AG20443 (cell line): ENCODE results near the gene DDX27.
A peak's percentile ranks its signal among the peaks of the same experiment; 100 is the strongest.
"Not testable (repeated sequence)": the region's sequence is repeated elsewhere in the genome, so short reads cannot be mapped to it uniquely, and the experiment has no call there.

Source experiments
- DNase-seq: peaks from one replicate; pipeline ENCODE4 v3.0.0; 2012; ENCODE audit warnings: low spot score, mixed read lengths

The DDX27 gene, protein sequence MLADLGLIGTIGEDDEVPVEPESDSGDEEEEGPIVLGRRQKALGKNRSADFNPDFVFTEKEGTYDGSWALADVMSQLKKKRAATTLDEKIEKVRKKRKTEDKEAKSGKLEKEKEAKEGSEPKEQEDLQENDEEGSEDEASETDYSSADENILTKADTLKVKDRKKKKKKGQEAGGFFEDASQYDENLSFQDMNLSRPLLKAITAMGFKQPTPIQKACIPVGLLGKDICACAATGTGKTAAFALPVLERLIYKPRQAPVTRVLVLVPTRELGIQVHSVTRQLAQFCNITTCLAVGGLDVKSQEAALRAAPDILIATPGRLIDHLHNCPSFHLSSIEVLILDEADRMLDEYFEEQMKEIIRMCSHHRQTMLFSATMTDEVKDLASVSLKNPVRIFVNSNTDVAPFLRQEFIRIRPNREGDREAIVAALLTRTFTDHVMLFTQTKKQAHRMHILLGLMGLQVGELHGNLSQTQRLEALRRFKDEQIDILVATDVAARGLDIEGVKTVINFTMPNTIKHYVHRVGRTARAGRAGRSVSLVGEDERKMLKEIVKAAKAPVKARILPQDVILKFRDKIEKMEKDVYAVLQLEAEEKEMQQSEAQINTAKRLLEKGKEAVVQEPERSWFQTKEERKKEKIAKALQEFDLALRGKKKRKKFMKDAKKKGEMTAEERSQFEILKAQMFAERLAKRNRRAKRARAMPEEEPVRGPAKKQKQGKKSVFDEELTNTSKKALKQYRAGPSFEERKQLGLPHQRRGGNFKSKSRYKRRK

DNA sequence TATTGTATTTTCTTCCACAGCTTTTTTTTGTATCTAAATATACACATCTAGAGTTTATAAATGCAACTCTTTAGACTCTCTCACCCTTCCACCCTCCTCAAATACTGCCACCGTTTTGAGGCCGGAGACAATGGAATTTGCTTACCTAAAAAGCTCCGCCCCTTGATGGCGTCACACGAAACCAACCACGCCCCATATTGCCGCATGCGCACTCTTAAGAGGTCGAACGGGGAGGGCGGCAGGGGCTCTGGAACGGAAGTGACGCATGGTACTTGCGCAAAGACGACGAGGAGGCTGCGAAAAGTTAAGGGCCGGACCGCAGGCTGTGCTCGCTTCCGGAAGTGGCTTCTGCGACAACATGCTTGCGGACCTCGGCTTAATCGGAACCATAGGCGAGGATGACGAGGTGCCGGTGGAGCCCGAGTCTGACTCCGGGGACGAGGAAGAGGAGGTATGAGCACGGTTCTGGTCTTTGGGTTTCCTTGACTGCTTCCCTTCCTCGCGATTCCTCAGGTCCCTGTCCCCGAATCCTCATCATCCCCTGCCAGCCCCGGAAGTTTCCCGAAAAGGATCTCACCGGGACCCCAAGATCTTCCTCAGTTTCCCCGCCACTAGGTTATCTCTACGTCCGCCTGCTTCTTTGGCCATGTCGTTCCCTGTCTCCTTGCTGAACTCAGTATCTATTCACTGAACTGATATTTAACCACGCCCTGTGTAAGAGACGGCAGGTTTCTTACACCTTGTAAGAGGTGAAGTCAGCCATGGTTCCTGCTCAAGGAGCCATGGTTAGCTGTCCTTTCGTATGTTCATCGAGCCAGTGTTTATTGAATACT is at the start of gene DDX27:
Gene DDX27 (plus strand): TSS at position 326 of the 833 bp plus-strand sequence. CDS start 33 bp downstream, at position 359.
- peak; percentile 98 for DNase-seq

DNA sequence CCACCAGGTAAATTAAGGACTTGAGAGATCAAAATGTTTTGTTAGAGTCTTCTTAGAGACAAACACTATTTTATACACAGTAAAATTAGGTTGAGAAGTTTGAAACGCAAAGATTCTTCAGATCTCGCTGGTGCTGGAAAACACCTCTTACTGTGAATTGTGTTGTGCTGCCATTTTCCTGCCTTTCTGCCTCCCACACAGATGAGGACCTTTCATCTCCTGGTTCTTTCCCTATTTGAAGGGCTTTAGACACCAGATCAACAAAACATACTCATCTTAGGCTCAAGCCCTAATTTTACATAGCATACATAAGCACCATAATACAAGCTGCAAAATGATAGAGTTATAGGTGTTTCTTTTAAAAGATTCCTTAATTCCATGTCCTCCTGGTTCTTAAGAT is 49.7 kb upstream of the DDX27 start:
- no peak for DNase-seq

DNA sequence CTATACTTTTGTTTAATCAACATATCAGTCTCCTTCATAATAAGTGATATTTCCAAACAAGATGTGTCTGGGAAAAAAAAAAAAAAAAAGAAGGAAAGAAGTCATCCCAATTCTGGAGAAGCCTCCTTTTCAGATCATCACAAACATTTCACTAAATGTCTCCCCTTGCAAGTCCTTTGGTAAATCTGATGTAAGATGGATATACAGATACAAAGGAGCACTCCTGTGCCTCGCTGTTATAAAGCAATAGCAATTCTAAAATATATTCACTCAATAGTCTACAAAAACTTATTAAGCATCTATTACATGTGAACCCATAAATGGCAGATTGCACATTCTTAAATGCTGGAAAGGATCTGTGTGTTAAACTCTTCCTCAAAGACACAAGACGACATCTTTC is 48.5 kb upstream of the DDX27 start:
- no peak for DNase-seq

DNA sequence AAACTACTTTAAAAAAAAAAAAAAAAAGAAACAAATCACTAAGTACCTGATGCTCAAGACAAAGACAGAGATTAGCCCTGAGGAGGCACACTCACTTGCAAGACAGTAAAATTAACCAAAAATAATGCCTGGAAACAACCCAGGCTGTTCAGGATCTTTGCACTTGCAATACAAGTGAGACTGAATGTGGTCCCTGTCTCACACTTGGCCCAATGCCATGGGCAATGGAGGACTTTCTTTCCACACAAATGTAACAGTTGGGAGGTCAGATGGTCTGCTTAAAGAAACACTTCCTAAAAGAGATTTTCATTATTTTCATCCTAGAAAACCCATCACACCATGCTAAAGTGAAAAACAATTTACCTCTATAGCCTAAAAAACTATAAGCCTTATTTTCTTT is 47.3 kb upstream of the DDX27 start:
- no peak for DNase-seq

DNA sequence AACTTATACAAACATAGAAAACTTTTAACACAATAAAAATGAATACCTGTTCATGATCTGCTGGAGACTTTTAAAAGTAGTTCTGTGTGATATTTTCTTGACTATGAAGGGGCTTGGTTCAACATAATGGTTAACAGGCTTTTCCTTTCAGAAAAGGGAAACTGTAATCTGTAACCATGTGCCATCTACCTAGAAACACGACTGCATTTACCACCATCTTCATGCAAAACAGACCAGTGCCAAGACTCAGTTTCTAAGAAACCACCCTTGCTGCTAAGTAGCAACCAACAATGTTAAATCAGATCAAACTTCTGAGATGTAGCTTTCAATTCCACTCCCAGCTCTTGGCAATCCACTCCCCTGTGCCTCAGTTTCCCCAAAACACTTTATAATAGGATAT is 46.8 kb upstream of the DDX27 start:
- no peak for DNase-seq

DNA sequence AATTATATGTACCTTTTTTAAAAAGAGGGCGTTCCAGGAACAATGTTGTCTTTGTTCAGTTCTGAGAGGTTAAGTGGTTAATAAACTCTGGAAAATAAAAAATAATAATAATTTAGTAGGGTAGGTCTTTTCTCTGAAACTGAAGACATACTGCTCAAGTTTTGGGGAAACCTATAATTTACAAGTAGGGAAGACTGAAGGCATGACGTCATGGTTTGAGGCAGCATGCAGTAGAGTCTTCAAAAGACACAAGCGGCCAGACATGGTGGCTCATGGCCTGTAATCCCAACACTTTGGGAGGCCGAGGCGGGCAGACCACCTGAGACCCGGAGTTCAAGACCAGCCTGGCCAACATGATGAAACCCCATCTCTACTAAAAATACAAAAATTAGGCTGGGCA is 45.0 kb upstream of the DDX27 start:
- DNase-seq = no peak

DNA sequence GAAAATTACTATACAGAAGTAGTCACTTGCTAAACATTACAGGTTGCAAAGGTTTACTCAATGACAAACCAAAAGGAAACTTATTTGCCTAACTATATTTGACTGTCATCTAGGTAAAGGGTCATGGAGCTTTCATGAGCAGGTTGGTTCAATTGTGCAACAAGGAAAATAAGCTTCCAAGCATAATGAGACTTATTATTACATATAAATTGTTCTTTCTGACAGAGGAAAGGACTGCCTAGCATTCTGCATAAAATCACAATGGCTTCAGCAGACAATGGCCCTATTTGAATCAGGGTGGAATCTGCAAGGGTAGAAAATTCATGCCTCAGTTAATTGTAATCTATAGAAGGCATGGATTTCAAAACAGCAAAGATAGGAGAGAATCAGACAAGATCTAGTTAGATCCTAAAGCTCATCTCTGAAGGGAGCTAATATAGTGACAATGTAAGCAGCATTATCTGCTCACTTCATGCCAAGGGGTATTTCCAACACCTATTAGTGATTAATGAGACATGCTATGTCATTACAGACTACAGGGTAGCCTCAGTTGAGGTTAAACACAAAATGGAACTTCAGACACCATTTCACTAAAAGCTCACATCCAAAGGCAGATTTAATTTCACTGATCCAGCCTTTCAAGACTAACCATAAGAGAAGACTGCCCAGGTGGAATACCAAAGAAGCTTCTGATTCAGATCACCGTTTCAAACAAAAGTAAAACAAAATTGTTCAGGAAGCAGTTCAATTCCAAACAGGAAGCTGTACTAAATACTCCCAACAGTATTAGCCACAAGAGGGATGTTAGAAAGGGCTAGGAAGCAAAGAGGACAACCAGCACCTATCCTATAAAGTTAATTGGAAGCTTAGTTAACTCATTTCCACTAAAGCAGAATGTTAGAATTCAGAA is 39.6 kb upstream of the DDX27 start:
- no peak for DNase-seq

DNA sequence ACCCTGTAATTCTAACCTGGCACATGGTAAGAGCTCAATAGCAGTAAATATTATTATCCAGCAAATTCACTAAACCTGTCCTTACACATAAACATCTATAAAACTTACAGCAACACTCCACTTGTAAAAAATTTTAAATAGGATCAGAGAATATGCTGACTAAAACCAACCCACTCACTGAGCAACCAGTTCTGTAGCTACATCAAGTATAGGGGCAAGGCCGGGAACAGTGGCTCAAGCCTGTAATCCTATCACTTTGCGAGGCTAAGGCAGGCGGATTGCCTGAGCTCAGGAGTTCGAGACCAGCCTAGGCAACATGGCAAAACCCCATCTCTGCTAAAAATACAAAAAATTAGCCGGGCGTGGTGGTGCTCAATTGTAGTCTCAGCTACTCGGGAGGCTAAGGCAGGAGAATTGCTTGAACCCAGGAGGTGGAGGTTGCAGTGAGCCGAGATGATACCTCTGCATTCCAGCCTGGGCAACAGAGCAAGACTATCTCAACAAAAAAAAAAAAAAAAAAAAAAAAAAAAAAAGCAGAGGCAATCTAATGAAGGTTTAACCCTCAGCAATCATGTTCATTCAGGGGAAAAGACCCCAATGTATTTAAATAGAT is 37.8 kb upstream of the DDX27 start:
- DNase-seq = no peak

DNA sequence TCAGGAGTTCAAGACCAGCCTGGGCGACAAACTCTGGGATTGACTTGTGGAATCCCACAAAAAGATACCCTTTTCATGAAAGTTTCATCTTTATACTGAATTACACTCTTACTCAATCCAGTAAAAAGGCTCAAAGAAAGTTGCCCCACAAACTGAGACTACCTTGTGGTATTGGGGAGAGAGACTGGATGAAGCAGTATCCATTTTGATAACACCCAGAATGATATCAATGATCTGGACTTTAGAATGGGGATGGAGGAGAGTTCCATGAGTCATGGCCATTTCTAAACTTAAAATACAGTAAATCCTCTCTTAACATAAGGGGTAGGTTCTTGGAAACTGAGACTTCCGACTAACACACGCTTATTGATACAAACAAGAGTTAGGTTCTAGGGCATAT is 35.8 kb upstream of the DDX27 start:
- DNase-seq = no peak

DNA sequence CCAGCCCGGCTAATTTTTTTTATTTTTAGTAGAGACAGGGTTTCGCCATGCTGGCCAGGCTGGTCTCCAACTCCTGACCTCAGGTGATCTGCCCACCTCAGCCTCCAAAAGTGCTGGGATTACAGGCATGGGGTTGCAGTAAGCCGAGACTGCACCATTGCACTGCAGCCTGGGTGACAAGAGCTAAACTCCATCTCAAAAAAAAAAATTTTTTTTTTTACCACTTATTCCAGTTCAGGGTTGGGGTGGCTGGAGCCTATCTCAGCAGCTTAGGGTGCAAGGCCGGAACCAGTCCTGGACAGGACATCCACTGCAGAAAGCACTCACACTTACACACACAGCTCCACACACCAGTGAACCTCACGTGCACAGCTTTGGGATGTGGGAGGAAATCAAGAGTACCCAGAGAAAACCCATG is 35.1 kb upstream of the DDX27 start:
- DNase-seq = not testable (repeated sequence)

DNA sequence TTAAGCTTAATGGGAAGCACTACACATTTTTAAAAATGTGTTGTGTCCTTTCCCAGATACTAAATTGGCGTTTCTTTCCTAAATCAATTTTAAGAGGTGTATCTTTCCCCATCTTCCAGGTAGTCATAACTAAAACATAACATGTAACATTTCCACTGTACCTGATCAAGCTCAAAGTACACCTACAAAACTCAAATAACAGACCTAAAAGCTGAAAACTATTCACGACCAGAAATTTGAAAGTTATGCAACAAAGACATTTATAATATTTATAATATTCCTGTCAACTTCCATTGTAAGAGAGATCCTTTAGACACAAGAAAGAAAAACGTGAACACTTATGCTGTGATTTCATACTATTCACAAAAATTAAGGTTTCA is 34.5 kb upstream of the DDX27 start:
- DNase-seq = no peak

DNA sequence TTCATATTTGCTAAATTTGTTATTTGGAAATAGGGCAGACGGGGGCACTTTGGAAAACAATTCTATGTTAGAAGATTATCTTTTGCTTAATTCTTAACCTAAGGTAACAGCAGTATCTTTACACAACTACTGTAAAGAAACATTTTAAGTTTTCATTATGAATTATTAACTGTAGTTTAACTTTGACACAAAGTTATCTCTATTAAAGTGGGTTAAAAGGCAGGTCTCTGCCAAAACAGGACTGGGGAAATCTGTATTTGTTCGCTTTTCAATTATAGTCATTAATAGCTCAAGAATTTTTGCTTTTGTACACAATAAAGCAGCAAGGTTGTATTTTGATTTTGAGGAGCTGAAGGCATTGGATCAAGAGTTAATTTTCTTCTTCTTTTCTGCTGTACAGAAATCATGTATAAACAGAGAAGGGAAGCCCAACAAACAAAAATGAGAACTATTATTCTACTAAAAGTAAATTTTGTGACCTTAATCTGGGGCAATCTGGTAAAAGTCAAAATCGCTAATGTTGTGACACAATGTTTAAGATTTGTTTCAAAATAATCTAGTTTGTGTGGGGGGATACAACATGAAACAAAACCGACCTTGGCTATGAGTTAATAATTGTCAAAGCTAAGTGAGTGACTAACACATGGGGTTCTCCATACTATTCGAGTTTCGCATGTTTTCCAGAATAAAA is 34.0 kb upstream of the DDX27 start:
- no peak for DNase-seq

DNA sequence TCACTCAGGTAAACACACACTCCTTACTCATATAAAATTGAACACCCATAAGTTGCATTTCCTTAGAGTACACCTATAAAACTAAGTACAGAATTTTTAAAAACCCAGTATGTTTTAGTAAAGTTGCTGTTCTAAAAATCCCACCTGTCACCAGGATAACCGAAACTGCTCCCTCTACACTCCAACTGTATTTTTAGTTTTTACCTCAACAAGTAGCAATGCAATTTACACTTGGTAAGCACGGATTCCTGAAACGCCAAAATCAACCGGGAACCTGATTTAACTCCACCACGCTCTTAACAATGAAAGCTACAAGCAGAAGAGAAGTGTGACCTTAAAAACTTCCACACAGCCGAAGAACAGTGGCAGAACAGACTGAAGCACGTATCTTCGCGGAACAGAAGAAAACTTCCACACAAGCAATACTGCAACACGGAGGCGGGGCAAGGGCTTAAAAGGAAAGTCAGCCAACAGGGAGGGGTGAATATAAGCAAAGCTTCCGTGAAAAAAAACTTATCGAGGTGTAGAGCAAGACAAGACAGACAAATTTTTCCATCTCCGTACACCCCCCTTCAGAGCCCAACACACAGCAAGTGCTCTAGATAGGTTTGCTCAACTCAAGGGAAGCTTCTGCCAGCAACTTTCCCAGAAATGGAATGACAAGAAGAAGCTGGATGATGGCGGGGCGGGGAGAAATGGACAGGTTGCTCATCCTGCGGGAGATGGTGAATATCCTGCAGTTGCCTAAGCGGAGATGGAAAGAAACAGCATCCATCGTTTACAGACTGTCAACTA is 32.5 kb upstream of the DDX27 start:
- DNase-seq = peak; percentile 56

DNA sequence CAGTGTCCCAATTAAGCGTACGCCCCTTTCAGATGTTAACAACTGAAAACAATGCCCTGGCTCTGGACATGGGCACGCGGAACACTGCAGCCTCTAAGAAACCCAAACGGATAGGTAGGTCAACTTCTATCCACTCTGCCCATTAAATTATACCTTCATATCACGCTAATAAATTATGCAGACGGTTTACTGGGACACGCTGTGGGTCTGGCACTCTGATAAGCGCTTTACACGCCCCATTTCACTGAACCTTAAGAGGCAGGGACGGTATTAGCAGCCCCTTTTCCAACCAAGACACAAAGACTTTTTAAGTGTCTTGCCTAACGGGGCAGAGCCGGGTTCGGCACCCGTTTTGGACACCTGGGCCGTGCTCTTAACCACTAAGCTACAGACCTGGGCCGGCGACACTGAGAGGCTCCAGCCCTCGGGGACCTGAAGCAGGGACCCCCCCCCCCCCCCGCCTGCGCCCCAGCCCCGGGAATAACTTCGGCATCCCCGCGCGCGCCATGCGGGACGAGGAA is 31.8 kb upstream of the DDX27 start:
- peak; percentile 24 for DNase-seq

DNA sequence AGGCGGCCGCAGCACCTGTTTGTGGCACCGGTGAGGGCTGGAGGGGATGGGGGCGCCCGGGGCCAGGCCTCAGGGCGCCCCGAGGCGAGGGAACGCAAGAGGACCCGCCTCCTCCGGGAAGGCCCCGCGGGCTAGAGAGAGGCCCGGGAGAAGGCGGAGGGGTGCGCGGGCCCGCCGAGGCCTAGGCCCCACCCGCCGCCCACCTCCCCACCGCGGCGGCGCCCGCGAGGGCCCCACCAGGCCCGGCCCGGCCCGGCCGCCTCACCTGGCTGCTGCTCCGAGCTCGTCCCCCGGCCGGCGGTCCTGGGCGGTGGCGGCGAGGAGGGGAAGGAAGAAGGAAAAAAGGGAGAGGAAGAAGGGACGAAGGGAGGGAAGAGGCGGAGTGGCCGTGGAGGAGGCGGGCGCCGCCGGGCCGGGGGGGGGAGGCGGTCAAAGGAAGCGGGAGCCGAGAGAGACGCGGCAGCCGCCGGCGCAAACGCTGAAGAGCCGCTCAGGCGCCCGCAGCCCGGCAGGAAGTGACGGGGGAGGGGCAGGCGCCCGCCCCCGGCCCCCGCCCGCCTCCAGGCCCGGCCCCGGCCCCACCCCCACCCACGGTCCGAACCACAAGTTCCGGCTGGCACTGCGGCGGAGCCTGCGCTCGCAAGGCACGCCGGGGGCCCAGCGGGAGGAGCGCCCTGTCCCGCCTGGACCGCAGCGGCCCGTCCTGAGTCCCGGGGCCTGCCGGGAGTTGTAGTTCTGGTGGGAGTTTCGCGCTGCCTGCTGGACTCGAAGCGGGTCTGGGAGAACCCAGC is 31.2 kb upstream of the DDX27 start, which contains the start of gene STAU1:
Gene STAU1 (minus strand): TSS at position 484 of the 791 bp plus-strand sequence. CDS start 22,133 bp downstream, outside the sequence.
- DNase-seq = peak; percentile 99

DNA sequence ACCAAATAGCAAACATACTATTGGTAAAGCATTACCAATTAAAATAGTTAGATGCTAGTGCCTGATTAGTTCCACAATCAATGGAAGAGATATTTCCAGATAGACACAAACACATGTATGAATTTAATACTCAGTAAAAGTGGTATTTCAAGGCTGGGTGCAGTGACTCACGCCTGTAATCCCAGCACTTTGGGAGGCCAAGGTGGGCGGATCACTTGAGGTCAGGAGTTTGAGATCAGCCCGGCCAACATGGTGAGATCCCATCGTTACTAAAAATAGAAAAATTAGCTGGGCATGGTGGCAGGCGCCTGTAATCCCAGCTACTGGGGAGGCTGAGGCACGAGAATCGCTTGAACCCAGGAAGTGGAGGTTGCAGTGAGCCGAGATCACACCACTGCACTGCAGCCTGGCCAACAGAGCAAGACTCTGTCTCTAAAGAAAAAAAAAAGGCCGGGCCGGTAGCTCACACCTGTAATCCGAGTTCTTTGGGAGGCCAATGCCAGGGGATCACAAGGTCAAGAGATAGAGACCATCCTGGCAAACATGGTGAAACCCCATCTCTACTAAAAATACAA is 26.2 kb upstream of the DDX27 start:
- DNase-seq = not testable (repeated sequence)

DNA sequence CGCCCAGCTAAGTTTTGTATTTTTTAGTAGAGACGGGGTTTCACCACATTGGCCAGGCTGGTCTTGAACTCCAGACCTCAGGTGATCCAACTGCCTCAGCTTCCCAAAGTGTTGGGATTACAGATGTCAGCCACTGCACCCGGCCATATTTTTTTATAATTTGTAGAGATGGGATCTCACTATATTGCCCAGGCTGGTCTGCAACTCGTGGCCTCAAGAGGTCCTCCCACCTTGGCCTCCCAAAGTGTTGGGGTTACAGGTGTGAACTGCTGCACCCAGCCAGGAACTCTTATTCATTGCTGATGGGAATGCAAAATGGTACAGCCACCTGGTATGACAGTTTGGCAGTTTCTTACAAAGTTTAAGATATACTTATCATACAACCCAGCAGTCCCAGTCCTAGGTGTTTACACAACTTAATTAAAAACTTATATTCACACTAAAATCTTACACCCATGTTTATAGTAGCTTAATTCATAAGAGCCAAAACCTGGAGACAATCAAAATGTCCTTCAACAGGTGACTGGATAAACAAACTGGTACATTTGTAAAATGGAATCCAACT is 19.4 kb upstream of the DDX27 start:
- no peak for DNase-seq

DNA sequence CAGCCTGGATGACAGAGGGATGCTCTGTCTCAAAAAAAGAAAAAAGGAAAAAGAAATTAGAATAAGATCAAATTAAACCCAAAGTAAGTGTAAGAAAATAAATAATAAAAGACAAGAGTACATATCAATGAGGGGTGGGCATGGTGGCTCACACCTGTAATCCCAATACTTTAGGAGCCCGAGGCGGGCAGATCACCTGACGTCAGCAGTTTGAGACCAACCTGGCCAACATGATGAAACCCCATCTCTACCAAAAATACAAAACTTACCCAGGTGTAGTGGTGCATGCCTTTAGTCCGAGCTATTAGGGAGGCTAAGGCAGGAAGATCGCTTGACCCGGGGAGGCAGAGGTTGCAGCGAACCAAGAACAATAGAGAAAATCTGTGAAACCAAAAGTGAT is 16.2 kb upstream of the DDX27 start:
- DNase-seq = no peak
